Activated CD4-positive, CD25-positive, alpha-beta regulatory T cell treated with anti-CD3 and anti-CD28 coated beads, Interleukin-2, amount 50 U/mL, for 16 hours (primary cell): ENCODE data around the gene PAM16.

Source experiments
- DNase-seq: peaks from one replicate; pipeline ENCODE4 v3.0.0-alpha.2; 2020; ENCODE audit warnings: low read depth, low spot score

PAM16 gene

DNA sequence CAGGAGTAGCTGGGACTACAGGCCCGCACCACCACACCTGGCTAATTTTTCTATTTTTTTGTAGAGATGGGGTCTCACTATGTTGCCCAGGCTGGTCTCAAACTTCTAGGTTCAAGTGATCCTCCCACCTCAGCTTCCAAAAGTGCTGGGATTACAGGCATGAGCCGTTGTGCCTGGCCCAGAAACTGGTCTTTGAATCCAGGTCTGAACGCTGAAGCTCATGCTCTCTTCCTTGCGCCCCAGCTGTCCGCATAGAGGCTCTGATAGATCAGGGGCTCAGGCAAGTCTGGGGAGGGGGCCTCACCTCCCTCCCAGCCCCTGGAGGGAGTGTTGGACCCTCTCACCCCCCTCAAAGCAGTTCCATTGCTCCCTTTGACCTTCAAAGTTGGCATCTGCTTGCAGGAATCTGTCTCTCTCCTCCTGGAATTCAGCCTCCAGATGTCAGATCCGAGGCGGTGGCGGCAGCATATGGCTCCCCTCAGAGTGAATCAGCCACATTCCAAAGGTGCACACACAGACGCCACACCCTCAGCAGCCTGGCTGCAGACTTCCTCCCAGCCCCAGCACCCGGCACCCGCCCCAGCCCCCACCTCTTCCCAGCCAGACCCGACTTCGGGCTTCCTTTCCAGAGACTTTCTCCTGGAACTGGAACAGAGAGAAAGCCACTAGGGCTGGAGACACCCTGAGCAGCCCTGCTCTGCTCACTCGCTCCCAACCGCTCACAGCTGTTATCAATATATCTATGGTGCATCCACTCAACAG is 52.2 kb downstream of the PAM16 start:
- DNase-seq, result no peak

DNA sequence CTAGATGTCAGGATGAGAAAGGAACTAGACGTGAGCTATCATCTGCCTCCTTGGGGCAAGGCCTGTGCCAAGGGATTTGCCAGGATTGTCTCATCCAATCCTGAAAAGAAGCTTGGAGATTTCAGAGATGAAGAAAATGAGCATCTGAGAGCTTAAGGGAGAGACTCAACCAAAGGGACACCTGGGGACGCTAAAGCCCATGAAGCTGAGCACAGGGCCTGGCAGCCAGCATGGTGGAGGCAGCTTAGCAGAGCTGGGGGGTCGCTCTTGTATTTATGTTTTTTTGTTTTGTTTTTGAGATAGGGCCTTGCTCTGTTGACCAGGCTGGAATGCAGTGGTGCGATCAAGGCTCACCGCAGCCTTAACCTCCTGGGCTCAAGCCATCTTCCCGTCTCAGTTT is 53.6 kb downstream of the PAM16 start:
- no peak for DNase-seq

DNA sequence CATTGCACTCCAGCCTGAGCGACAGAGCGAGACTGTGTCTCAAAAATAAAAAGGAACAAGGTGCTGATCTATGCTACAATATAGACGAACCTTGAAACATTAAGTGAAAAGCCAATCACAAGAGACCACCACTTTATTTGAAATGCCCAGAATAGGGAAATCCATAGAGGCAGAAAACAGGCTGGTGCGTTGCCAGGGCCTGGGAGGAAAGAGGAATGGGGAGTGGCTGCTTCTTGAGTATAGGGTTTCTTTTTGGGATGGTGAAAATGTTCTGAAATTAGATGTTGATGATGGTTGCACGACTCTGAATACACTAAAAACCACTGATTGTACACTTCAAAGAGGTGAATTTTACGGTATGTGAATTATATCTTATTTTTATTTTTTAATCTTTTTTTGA is 55.5 kb downstream of the PAM16 start:
- DNase-seq, result no peak

DNA sequence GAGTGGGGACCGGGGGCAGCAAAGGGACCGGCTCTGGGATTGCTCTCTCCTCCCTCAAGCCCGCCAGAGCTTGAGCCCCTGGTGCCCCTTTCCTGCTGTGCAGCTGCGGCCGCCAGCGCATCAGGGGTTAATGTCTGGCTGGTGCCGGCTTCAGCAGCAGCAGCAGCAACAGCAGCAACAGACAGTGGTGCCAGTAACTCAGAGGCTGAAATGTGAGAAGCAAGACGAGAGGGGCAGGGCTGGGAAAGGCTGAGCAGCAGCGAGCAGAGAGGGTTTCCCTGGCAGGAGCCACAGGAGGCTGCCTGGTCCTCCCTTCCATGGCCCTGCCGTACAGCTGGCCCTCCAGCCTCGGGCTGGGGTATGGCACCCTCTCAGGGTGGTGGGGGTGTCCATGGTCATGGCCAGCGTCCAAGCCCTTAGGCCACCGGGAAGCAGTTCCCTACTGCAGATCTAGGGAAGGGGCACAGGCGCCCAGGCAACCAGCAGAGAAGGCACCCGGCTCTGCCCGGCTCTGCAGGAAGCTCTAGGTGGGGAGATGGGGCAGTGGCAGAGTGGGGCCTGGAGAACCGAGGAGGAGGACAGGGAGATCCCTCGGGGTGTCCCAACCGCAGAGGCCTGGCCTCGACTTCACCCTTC is 57.2 kb downstream of the PAM16 start:
- no peak for DNase-seq

DNA sequence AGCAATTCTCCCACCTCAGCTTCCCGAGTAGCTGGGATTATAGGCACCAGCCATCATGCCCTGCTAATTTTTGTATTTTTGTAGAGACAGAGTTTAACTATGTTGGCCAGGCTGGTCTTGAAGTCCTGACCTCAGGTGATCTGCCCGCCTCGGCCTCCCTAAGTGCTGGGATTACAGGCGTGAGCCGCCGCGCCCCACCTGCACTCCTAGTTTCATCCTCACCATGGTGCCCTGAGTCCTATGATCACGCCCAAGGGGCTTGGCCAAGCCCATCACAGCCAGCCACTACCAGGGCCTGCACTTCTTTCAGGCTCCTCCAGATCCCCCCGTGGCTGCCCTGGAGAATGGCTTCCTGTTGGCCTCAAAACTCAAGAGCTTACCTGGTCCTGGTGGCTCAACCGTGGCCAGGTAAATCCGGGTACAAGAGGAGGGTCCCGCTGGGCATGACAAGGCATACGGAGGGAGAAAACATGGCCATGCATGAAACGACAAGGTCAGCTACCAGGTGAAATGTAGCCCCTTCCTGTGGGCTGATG is 57.9 kb downstream of the PAM16 start:
- DNase-seq, result no peak

DNA sequence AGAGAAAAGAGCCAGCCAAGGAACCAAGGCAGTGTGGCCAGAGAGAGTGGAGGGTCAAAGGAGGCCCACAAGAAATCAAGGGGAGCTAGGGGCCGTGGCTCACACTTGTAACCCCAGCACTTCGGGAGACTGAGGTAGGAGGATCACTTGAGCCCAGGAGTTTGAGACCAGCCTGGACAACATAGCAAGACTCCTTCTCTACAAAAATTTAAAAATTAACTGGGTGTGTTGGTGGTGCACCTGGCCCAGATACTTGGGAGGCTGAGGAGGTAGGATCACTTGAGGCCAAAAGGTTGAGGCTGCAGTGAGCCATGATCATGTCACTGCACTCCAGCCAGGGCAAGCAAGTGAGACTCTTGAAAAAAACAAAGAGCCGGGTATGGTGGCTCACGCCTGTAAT is 59.4 kb downstream of the PAM16 start:
- DNase-seq, result no peak
